Measurements from ENCODE around the gene ZBTB32. TPM values are rescaled to one million over a fixed set of nuclear protein-coding genes. Genes with fewer than 3 reads are reported as not detected.

The ZBTB32 gene
- total and polyA plus RNA-seq, 2 of the 8 experiments (the other 6 are each of a cell fraction or from before 2014, with no cell fraction given) = 0.11 to 0.50 TPM

DNA sequence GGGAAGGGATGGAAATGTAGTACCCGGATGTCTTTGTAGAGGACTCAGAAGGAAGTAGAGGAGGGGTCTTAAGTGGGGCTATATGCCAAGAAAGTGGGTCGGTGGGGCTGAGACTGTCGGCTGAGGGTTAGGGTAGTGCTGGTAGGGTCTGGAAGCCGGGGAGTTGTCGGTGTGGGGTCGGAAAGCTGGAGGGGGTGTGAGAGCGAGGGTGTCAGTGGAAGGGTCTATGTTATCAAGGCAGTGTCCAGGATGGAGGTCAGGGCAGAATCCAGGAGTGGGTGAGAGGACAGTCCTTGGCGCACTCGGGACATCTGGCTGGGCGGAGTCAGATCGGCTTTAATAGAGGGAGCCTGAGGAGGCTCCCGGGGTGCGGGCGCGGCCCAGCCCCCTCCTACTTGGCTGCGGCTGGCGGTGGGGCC is 50.8 kb downstream of the ZBTB32 start:
- H3K27me3 ChIP-seq (replicated peaks in 1 of 4; ENCODE audit: control insufficient read depth in 3 of 4, extremely low read depth in 1 of 4, insufficient read depth in 3 of 4, low read length in 3 of 4) = peaks cover 0 to 17% (median 11%) of the 10 kb centered on the region in 4 experiments; a peak in 5 of 7 replicates
- H3K56ac ChIP-seq (replicated peaks; ENCODE audit: insufficient read length, low read depth, low read length) = no peak overlapping the region
- no peak overlapping the region for H2BK120ac ChIP-seq (replicated peaks; ENCODE audit: low read depth, low read length)
- peaks cover 0 to 18% (median 11%) of the 10 kb centered on the region in 4 experiments; a peak in 5 of 7 replicates for H3K4me1 ChIP-seq (replicated peaks in 1 of 4; ENCODE audit: control insufficient read depth in 3 of 4, insufficient read depth in 4 of 4, low read length in 3 of 4)
- H3K79me2 ChIP-seq (ENCODE audit: control insufficient read depth in 1 of 2, insufficient read depth in 2 of 2, low read length in 2 of 2) = peaks cover 0 to 6% of the 10 kb centered on the region in 2 experiments; a peak in 2 of 4 replicates
- TF ChIP-seq CREB1 (IDR thresholded peaks at IDR 0.05) (no peak), GTF2F1 (IDR thresholded peaks at IDR 0.05; ENCODE audit: borderline replicate concordance, low read depth, low read length) (no peak)
- H3K36me3 ChIP-seq (ENCODE audit: control insufficient read depth in 2 of 4, insufficient read depth in 4 of 4, low read length in 3 of 4) = 0 out of 8 replicates have a peak, but pooled peaks cover 0 to 3% (median 0%) of the 10 kb centered on the region in 4 experiments
- H4K91ac ChIP-seq (replicated peaks; ENCODE audit: insufficient read length, low read length) = no peak overlapping the region
- peaks cover 4% of the 10 kb centered on the region for H3K79me1 ChIP-seq (ENCODE audit: low read depth, low read length)
- peak overlapping the region; percentile 51 to 98 (median 75) for H3K4me3 ChIP-seq (ENCODE audit: extremely low read depth in 1 of 4, insufficient read depth in 2 of 4, low read depth in 3 of 4, low read length in 4 of 4)
- H3K23me2 ChIP-seq (ENCODE audit: low read depth, low read length) = peaks cover 16% of the 10 kb centered on the region; the same call in 1 of the 2 replicates
- ChIA-PET CTCF (ENCODE audit: partially characterized antibody) (interaction anchor here (0.6 kb wide), 1 partner anchor 145 kb away, joined by 3 read pairs; no protein-coding TSS in a partner anchor), POLR2A (ENCODE audit: partially characterized antibody) (interaction anchor here (1.9 to 2.6 kb wide), 2 partner anchors 15 to 101 kb away, joined by 5 to 14 read pairs; partner anchors contain the start of gene KIRREL2)
- H2AK5ac ChIP-seq (ENCODE audit: low read depth, low read length) = no peak overlapping the region
- no peaks in the 10 kb centered on the region for H3K9me3 ChIP-seq (ENCODE audit: insufficient read depth in 2 of 2, low read depth in 1 of 2, low read length in 1 of 2)
- H3K9ac ChIP-seq (replicated peaks in 1 of 4; ENCODE audit: extremely low read depth in 1 of 4, low read depth in 3 of 4, low read length in 3 of 4) = no peak overlapping the region
- WGBS, 2 experiments (ENCODE audit: extremely low coverage in 1 of 2, insufficient coverage in 1 of 2, insufficient read length in 1 of 2, insufficient replicate concordance in 2 of 2, low coverage in 1 of 2, low lambda C conversion rate in 2 of 2, missing lambda C conversion rate in 1 of 2) = 34% methylated on average over 16 of the region's 17 CpGs; no CpG with 5 or more reads in 1 of the 2 experiments
- H3K14ac ChIP-seq (ENCODE audit: insufficient read length) = no peak overlapping the region
- H2AFZ ChIP-seq (ENCODE audit: low read length) = no peak overlapping the region
- H4K5ac ChIP-seq (ENCODE audit: insufficient read length, low read depth, low read length) = no peak overlapping the region
- DNase-seq (ENCODE audit: low read depth in 1 of 2, low spot score in 2 of 2) = no peak
- no peak overlapping the region for H2BK15ac ChIP-seq (ENCODE audit: low read length)
- H3K27ac ChIP-seq (ENCODE audit: low read depth, low read length) = no peak overlapping the region
- peak overlapping the region; percentile 32; the same call in 1 of the 2 replicates for H4K8ac ChIP-seq (ENCODE audit: extremely low read depth, insufficient read depth, low read length)
- no peak overlapping the region for H2BK20ac ChIP-seq (ENCODE audit: low read length)
- no peak overlapping the region for H3K23ac ChIP-seq (ENCODE audit: insufficient read length)
- no peak overlapping the region for H3K4ac ChIP-seq (replicated peaks; ENCODE audit: insufficient read length, low read depth, low read length)
- H4K20me1 ChIP-seq (replicated peaks in 1 of 2; ENCODE audit: control insufficient read depth in 1 of 2, insufficient read depth in 2 of 2, low read length in 2 of 2) = peaks cover 0 to 4% of the 10 kb centered on the region in 2 experiments
- peak overlapping the region; percentile 78 for H3K18ac ChIP-seq (ENCODE audit: extremely low read depth, low read length)
- H2BK12ac ChIP-seq (ENCODE audit: low read depth, low read length) = no peak overlapping the region
- H2BK5ac ChIP-seq (ENCODE audit: low read depth, low read length) = no peak overlapping the region
- H3K4me2 ChIP-seq (ENCODE audit: insufficient read depth in 1 of 2, low read depth in 2 of 2, low read length in 2 of 2) = peak overlapping the region; percentile 95 to 98
- no peak for FAIRE-seq
